ACC112 (cell line): ENCODE results near the gene PET100.
A peak's percentile ranks its signal among the peaks of the same experiment; 100 is the strongest.

ENCODE experiments used
- H2AFZ ChIP-seq: fragments of 200-600 bp; sonication (generic); one replicate; pipeline ENCODE4 v1.6.0; 2017; ENCODE audit warnings: antibody characterized with exemption, low read length; ENCODE audit not compliant: unreplicated experiment
- H3K27ac ChIP-seq: fragments of 200-600 bp; sonication (generic); 2 replicates; pipeline ENCODE4 v1.5.1; 2014; ENCODE audit warnings: low read depth, mild to moderate bottlenecking, antibody characterized with exemption, low read length, moderate library complexity
- H3K27me3 ChIP-seq: fragments of 200-600 bp; sonication (generic); 2 replicates; pipeline ENCODE4 v1.6.1; 2014; ENCODE audit warnings: mild to moderate bottlenecking, antibody characterized with exemption, low read length, moderate library complexity, mixed read lengths; ENCODE audit not compliant: insufficient read depth
- H3K36me3 ChIP-seq: fragments of 200-600 bp; sonication (generic); 2 replicates; pipeline ENCODE4 v1.6.1; 2016; ENCODE audit warnings: mild to moderate bottlenecking, antibody characterized with exemption, low read length, moderate library complexity, mixed read lengths; ENCODE audit not compliant: insufficient read depth
- H3K4me1 ChIP-seq: fragments of 200-600 bp; sonication (generic); one replicate; pipeline ENCODE4 v1.6.1; 2016; ENCODE audit warnings: low read length, mixed read lengths; ENCODE audit not compliant: insufficient read depth, unreplicated experiment, control insufficient read depth
- H3K4me3 ChIP-seq: fragments of 200-600 bp; sonication (generic); 2 replicates; pipeline ENCODE4 v1.5.1; 2014; ENCODE audit warnings: mild to moderate bottlenecking, low read depth, low read length
- H3K79me2 ChIP-seq: fragments of 200-600 bp; sonication (generic); one replicate; pipeline ENCODE4 v1.6.0; 2016; ENCODE audit warnings: low read length; ENCODE audit not compliant: control insufficient read depth, unreplicated experiment, insufficient read depth

Gene PET100

GRCh38 chr19:7629347-7630054 is at the start of gene PET100, which contains the start of gene XAB2:
Gene PET100, plus strand, starts transcription at chr19:7629793. Its CDS starts 41 bp downstream, at chr19:7629834.
Gene XAB2, minus strand, starts transcription at chr19:7629545. Its CDS starts 18 bp downstream, at chr19:7629527.
- Histone ChIP-seq H3K4me3 (peak within 1 kb of the TSS; percentile 98), H3K4me1 (no peaks in the 10 kb centered on the region), H2AFZ (peak within 1 kb of the TSS; percentile 92), H3K79me2 (peaks cover 46% of the 10 kb centered on the region), H3K36me3 (no peaks in the 10 kb centered on the region), H3K27ac (peak within 1 kb of the TSS; percentile 36; the same call in 1 of the 2 replicates), H3K27me3 (no peaks in the 10 kb centered on the region)

GRCh38 chr19:7582446-7582845 is 47.1 kb upstream of the PET100 start:
- no peaks in the 10 kb centered on the region for H3K79me2 ChIP-seq
- H3K4me1 ChIP-seq: no peaks in the 10 kb centered on the region
- H3K36me3 ChIP-seq: no peaks in the 10 kb centered on the region
- no peak overlapping the region for H2AFZ ChIP-seq
- no peak overlapping the region for H3K27ac ChIP-seq
- H3K27me3 ChIP-seq: peaks cover 7% of the 10 kb centered on the region
- no peak overlapping the region for H3K4me3 ChIP-seq

- Histone ChIP-seq H2AFZ (no peak overlapping the region), H3K27ac (no peak overlapping the region), H3K4me3 (no peak overlapping the region), H3K79me2 (no peaks in the 10 kb centered on the region), H3K27me3 (peaks cover 7% of the 10 kb centered on the region; the same call in 1 of the 2 replicates), H3K36me3 (no peaks in the 10 kb centered on the region), H3K4me1 (no peaks in the 10 kb centered on the region)
Observed at GRCh38 chr19:7589822-7590221, 39.8 kb upstream of the PET100 start.

- no peak overlapping the region for H2AFZ ChIP-seq
- no peak overlapping the region for H3K4me3 ChIP-seq
- H3K79me2 ChIP-seq: no peaks in the 10 kb centered on the region
- peaks cover 11% of the 10 kb centered on the region for H3K27me3 ChIP-seq
- H3K27ac ChIP-seq: no peak overlapping the region
- H3K36me3 ChIP-seq: no peaks in the 10 kb centered on the region
- no peaks in the 10 kb centered on the region for H3K4me1 ChIP-seq
Observed at GRCh38 chr19:7590256-7590655, 39.3 kb upstream of the PET100 start.

GRCh38 chr19:7595466-7596133 is 34.0 kb upstream of the PET100 start, which contains the start of gene CAMSAP3:
Gene CAMSAP3, plus strand, starts transcription at chr19:7595863. Its CDS starts 140 bp downstream, at chr19:7596003.
- H3K36me3 ChIP-seq: no peaks in the 10 kb centered on the region
- H2AFZ ChIP-seq: no peak within 1 kb of the TSS
- no peaks in the 10 kb centered on the region for H3K4me1 ChIP-seq
- no peak within 1 kb of the TSS for H3K27ac ChIP-seq
- peaks cover 35% of the 10 kb centered on the region for H3K27me3 ChIP-seq
- no peaks in the 10 kb centered on the region for H3K79me2 ChIP-seq
- H3K4me3 ChIP-seq: peak within 1 kb of the TSS; percentile 53; the same call in 1 of the 2 replicates

GRCh38 chr19:7596211-7596937 is 33.2 kb upstream of the PET100 start:
- no peaks in the 10 kb centered on the region for H3K4me1 ChIP-seq
- H2AFZ ChIP-seq: no peak overlapping the region
- no peaks in the 10 kb centered on the region for H3K36me3 ChIP-seq
- H3K27ac ChIP-seq: no peak overlapping the region
- H3K27me3 ChIP-seq: peaks cover 35% of the 10 kb centered on the region
- H3K4me3 ChIP-seq: no peak overlapping the region
- H3K79me2 ChIP-seq: no peaks in the 10 kb centered on the region

GRCh38 chr19:7597689-7598088 is 31.9 kb upstream of the PET100 start:
- Histone ChIP-seq H3K27ac (no peak overlapping the region), H3K79me2 (no peaks in the 10 kb centered on the region), H3K4me1 (no peaks in the 10 kb centered on the region), H3K4me3 (no peak overlapping the region), H2AFZ (no peak overlapping the region), H3K27me3 (peaks cover 35% of the 10 kb centered on the region), H3K36me3 (no peaks in the 10 kb centered on the region)

GRCh38 chr19:7598180-7598579 is 31.4 kb upstream of the PET100 start:
- H2AFZ ChIP-seq: no peak overlapping the region
- H3K27ac ChIP-seq: no peak overlapping the region
- H3K4me3 ChIP-seq: no peak overlapping the region
- H3K79me2 ChIP-seq: no peaks in the 10 kb centered on the region
- H3K27me3 ChIP-seq: peaks cover 35% of the 10 kb centered on the region
- H3K36me3 ChIP-seq: no peaks in the 10 kb centered on the region
- H3K4me1 ChIP-seq: no peaks in the 10 kb centered on the region

- Histone ChIP-seq H3K27me3 (peaks cover 20% of the 10 kb centered on the region), H3K4me3 (no peak overlapping the region), H3K27ac (no peak overlapping the region), H3K36me3 (no peaks in the 10 kb centered on the region), H3K79me2 (no peaks in the 10 kb centered on the region), H2AFZ (no peak overlapping the region), H3K4me1 (no peaks in the 10 kb centered on the region)
Observed at GRCh38 chr19:7600721-7601120, 28.9 kb upstream of the PET100 start.

- no peak overlapping the region for H2AFZ ChIP-seq
- peaks cover 9% of the 10 kb centered on the region; the same call in 1 of the 2 replicates for H3K27me3 ChIP-seq
- no peaks in the 10 kb centered on the region for H3K36me3 ChIP-seq
- H3K79me2 ChIP-seq: no peaks in the 10 kb centered on the region
- no peaks in the 10 kb centered on the region for H3K4me1 ChIP-seq
- no peak overlapping the region for H3K4me3 ChIP-seq
- H3K27ac ChIP-seq: no peak overlapping the region
Observed at GRCh38 chr19:7602240-7602934, 27.2 kb upstream of the PET100 start.
